H9 (cell line): ENCODE measurements around the gene RGL1. TPM values are rescaled to one million over a fixed set of nuclear protein-coding genes. Genes with fewer than 3 reads are reported as not detected.
A peak's percentile ranks its signal among the peaks of the same experiment; 100 is the strongest.

Experiments used
- DNase-seq: peaks from one replicate; pipeline ENCODE4 v3.0.0-alpha.2; 2017
- H2AFZ ChIP-seq: one replicate; pipeline ENCODE4 v1.6.1; 2013; ENCODE audit warnings: mild to moderate bottlenecking, low read length, control low read depth, moderate library complexity
- H2AK5ac ChIP-seq: 2 replicates; pipeline ENCODE4 v1.6.1; 2013; ENCODE audit warnings: low read length, control low read depth, mixed read lengths; ENCODE audit not compliant: insufficient read length
- H2BK120ac ChIP-seq: one replicate; pipeline ENCODE4 v1.6.1; 2013; ENCODE audit warnings: low read depth, mild to moderate bottlenecking, low read length, control low read depth, inconsistent platforms; ENCODE audit not compliant: poor library complexity, severe bottlenecking
- H2BK12ac ChIP-seq: 2 replicates; pipeline ENCODE4 v1.6.1; 2013; ENCODE audit warnings: low read length, control low read depth, mixed read lengths, low read depth; ENCODE audit not compliant: insufficient read length
- H2BK15ac ChIP-seq: 2 replicates; pipeline ENCODE4 v1.6.1; 2013; ENCODE audit warnings: low read depth, low read length, control low read depth
- H2BK20ac ChIP-seq: one replicate; pipeline ENCODE4 v1.6.1; 2013; ENCODE audit warnings: low read depth, mild to moderate bottlenecking, low read length, control low read depth, inconsistent platforms; ENCODE audit not compliant: poor library complexity, severe bottlenecking
- H2BK5ac ChIP-seq: 2 replicates; pipeline ENCODE4 v1.6.1; 2013; ENCODE audit warnings: low read length, control low read depth, mixed read lengths; ENCODE audit not compliant: insufficient read length
- H3K14ac ChIP-seq: 2 replicates; pipeline ENCODE4 v1.6.1; 2013; ENCODE audit warnings: low read length, control low read depth; ENCODE audit not compliant: insufficient read depth
- H3K18ac ChIP-seq: 2 replicates; pipeline ENCODE4 v1.6.1; 2013; ENCODE audit warnings: low read depth, mild to moderate bottlenecking, mixed read lengths, low read length, control low read depth; ENCODE audit not compliant: insufficient read length
- H3K23ac ChIP-seq: 2 replicates; pipeline ENCODE4 v1.6.1; 2013; ENCODE audit warnings: low read length, control low read depth, mixed read lengths, low read depth; ENCODE audit not compliant: insufficient read length
- H3K23me2 ChIP-seq: 2 replicates; pipeline ENCODE4 v1.6.1; 2013; ENCODE audit warnings: low read depth, mild to moderate bottlenecking, mixed read lengths, low read length, control low read depth; ENCODE audit not compliant: insufficient read length, poor library complexity, severe bottlenecking
- H3K27ac ChIP-seq: 2 replicates; pipeline ENCODE4 v1.5.1; 2013; ENCODE audit warnings: low read length, control low read depth, mixed read lengths, low read depth; ENCODE audit not compliant: insufficient read length
- H3K27me3 ChIP-seq: 2 replicates; pipeline ENCODE4 v1.6.1; 2013; ENCODE audit warnings: low read length, control low read depth, inconsistent platforms; ENCODE audit not compliant: insufficient read depth
- H3K4ac ChIP-seq: 2 replicates; pipeline ENCODE4 v1.6.1; 2013; ENCODE audit warnings: low read depth, mild to moderate bottlenecking, control low read depth, inconsistent platforms, low read length, moderate library complexity
- H3K4me1 ChIP-seq: 2 replicates; pipeline ENCODE4 v1.6.1; 2013; ENCODE audit warnings: low read length, control low read depth, inconsistent platforms; ENCODE audit not compliant: insufficient read depth
- H3K4me2 ChIP-seq: 2 replicates; pipeline ENCODE4 v1.6.1; 2013; ENCODE audit warnings: low read length, control low read depth, mixed read lengths; ENCODE audit not compliant: insufficient read length, insufficient read depth
- H3K56ac ChIP-seq: 2 replicates; pipeline ENCODE4 v1.6.1; 2013; ENCODE audit warnings: low read depth, mild to moderate bottlenecking, mixed read lengths, low read length, control low read depth; ENCODE audit not compliant: insufficient read length
- H3K79me1 ChIP-seq: 2 replicates; pipeline ENCODE4 v1.6.1; 2013; ENCODE audit warnings: low read depth, mild to moderate bottlenecking, moderate library complexity, low read length, control low read depth, inconsistent platforms; ENCODE audit not compliant: insufficient read depth, poor library complexity, severe bottlenecking
- H3K79me2 ChIP-seq: 2 replicates; pipeline ENCODE4 v1.6.1; 2013; ENCODE audit warnings: low read length, control low read depth, inconsistent platforms; ENCODE audit not compliant: insufficient read depth
- H3K9ac ChIP-seq: 2 replicates; pipeline ENCODE4 v1.6.1; 2013; ENCODE audit warnings: low read length, control low read depth, mixed read lengths; ENCODE audit not compliant: insufficient read length; ENCODE audit errors: extremely low read depth
- H3K9me3 ChIP-seq: one replicate; pipeline ENCODE4 v1.6.1; 2013; ENCODE audit warnings: low read depth, low read length, inconsistent platforms; ENCODE audit not compliant: control insufficient read depth
- H3T11ph ChIP-seq: one replicate; pipeline ENCODE4 v1.6.1; 2013; ENCODE audit warnings: mild to moderate bottlenecking, low read length, control low read depth, inconsistent platforms
- H4K20me1 ChIP-seq: one replicate; pipeline ENCODE4 v1.6.1; 2013; ENCODE audit not compliant: control insufficient read depth, insufficient read length, insufficient read depth
- H4K5ac ChIP-seq: 2 replicates; pipeline ENCODE4 v1.6.1; 2013; ENCODE audit warnings: low read depth, mild to moderate bottlenecking, mixed read lengths, low read length, control low read depth; ENCODE audit not compliant: insufficient read length
- H4K8ac ChIP-seq: replicated peaks from 2 replicates; pipeline ENCODE4 v1.6.1; 2013; ENCODE audit warnings: low read length, control low read depth, mixed read lengths, low read depth; ENCODE audit not compliant: insufficient read length
- H4K91ac ChIP-seq: 2 replicates; pipeline ENCODE4 v1.6.1; 2013; ENCODE audit warnings: low read depth, mild to moderate bottlenecking, moderate library complexity, mixed read lengths, low read length, control low read depth; ENCODE audit not compliant: insufficient read length
- H3K27ac Mint-ChIP-seq, 3 experiments: 2 replicates in 2 of 3; 3 replicates in 1 of 3; pipeline ENCODE4 v1.8.0; 2020 to 2021; ENCODE audit warnings: mixed read lengths in 3 of 3, mild to moderate bottlenecking in 1 of 3, moderate library complexity in 1 of 3
- H3K27me3 Mint-ChIP-seq: 2 replicates; pipeline ENCODE4 v1.8.0; 2021; ENCODE audit warnings: low read depth, mild to moderate bottlenecking, moderate library complexity, mixed read lengths
- H3K36me3 Mint-ChIP-seq, 3 experiments: 2 replicates in 2 of 3; 3 replicates in 1 of 3; pipeline ENCODE4 v1.8.0; 2020 to 2021; ENCODE audit warnings: low read depth in 3 of 3, mixed read lengths in 3 of 3; ENCODE audit not compliant: insufficient read depth in 1 of 3
- H3K4me1 Mint-ChIP-seq, 2 experiments: 2 replicates each; pipeline ENCODE4 v1.8.0; 2020; ENCODE audit warnings: mixed read lengths in 2 of 2
- H3K4me3 Mint-ChIP-seq, 2 experiments: 2 replicates in 1 of 2; 3 replicates in 1 of 2; pipeline ENCODE4 v1.8.0; 2020 to 2021; ENCODE audit warnings: mild to moderate bottlenecking in 2 of 2, mixed read lengths in 2 of 2, moderate library complexity in 1 of 2
- H3K9me3 Mint-ChIP-seq, 2 experiments: 2 replicates in 1 of 2; 3 replicates in 1 of 2; pipeline ENCODE4 v1.8.0; 2020; ENCODE audit warnings: mild to moderate bottlenecking in 2 of 2, mixed read lengths in 2 of 2, moderate library complexity in 1 of 2
- CTCF ChIP-seq: fragments of 200-600 bp; sonication (generic); conservative IDR thresholded peaks from 3 replicates; pipeline ENCODE4 v1.8.0; 2021; ENCODE audit warnings: antibody characterized with exemption, mild to moderate bottlenecking
- WGBS: extraction: QIAGEN DNeasy Blood & Tissue Kit; methylation state at CpG from one replicate; pipeline ENCODE4 v1.1.7; 2013; ENCODE audit warnings: missing lambda C conversion rate, low lambda C conversion rate, mixed read lengths; ENCODE audit not compliant: insufficient read length; ENCODE audit errors: extremely low coverage; 5-methylcytosine and 5-hydroxymethylcytosine counted together
- total RNA-seq: library from RNA; stranded (reverse); gene quantifications from 2 replicates; pipeline ENCODE4 v1.2.1, GENCODE V29; 2021

RGL1 gene
- total RNA-seq, 1 experiment from 2014 or later, result 1.4 TPM

- Mint-ChIP-seq H3K9me3 (no peaks in the 10 kb centered on the region), H3K27ac (0 out of 7 replicates have a peak overlapping the region, but pooled peaks of 1 of the 3 experiments have one; percentile 52), H3K4me3 (no peak overlapping the region), H3K36me3 (no peaks in the 10 kb centered on the region), H3K4me1 (peaks cover 26 to 40% of the 10 kb centered on the region in 2 experiments), H3K27me3 (no peaks in the 10 kb centered on the region)
- no peak overlapping the region for H3K4me2 ChIP-seq
- no peak for TF ChIP-seq CTCF
- peaks cover 5% of the 10 kb centered on the region; the same call in 1 of the 2 replicates for H3K4me1 ChIP-seq
- H2BK15ac ChIP-seq, result no peak overlapping the region
- no peak overlapping the region for H2AFZ ChIP-seq
- no peaks in the 10 kb centered on the region for H3K79me2 ChIP-seq
- no peaks in the 10 kb centered on the region for H3K79me1 ChIP-seq
- no peak overlapping the region for H2BK120ac ChIP-seq
- no peak overlapping the region for H3T11ph ChIP-seq
- no CpG with 5 or more reads among the region's 4 CpGs for WGBS
- no peak overlapping the region for H2AK5ac ChIP-seq
- no peak overlapping the region for H3K14ac ChIP-seq
- no peak overlapping the region for H2BK20ac ChIP-seq
- no peak overlapping the region for H4K5ac ChIP-seq
- no peak overlapping the region for H3K27ac ChIP-seq
- H4K8ac ChIP-seq, result no peak overlapping the region
- H3K4ac ChIP-seq, result no peak overlapping the region
- no peaks in the 10 kb centered on the region for H4K20me1 ChIP-seq
- no peak overlapping the region for H3K9ac ChIP-seq
- H3K23me2 ChIP-seq, result no peaks in the 10 kb centered on the region
- no peak overlapping the region for H3K56ac ChIP-seq
- no peak overlapping the region for H4K91ac ChIP-seq
- no peak overlapping the region for H3K23ac ChIP-seq
- no peak overlapping the region for H3K18ac ChIP-seq
- no peaks in the 10 kb centered on the region for H3K9me3 ChIP-seq
- H2BK12ac ChIP-seq, result no peak overlapping the region
- H2BK5ac ChIP-seq, result no peak overlapping the region
- H3K27me3 ChIP-seq, result no peaks in the 10 kb centered on the region
- no peak for DNase-seq
These were observed 71.4 kb downstream of the RGL1 start for GRCh38 chr1:183876309-183876708.
